NCI-H1694 treated with DMSO at 0.1 percent for 48 hours (cell line): ENCODE results near the gene IL7R.
"Not testable (repeated sequence)": the region's sequence is repeated elsewhere in the genome, so short reads cannot be mapped to it uniquely, and the experiment has no call there.

ENCODE experiments used
- DNase-seq: peaks from one replicate; lab custom pipeline; 2025; lab: John Stamatoyannopoulos, UW

IL7R gene

GRCh38 chr5:35838370-35839042, 18.2 kb upstream of the IL7R start:
- DNase-seq: no peak

- DNase-seq: no peak
These were observed 13.8 kb upstream of the IL7R start for GRCh38 chr5:35842856-35843255.

- not testable (repeated sequence) for DNase-seq
These were observed 11.2 kb upstream of the IL7R start for GRCh38 chr5:35845508-35845907.

- no peak for DNase-seq
These were observed 9.2 kb upstream of the IL7R start for GRCh38 chr5:35847491-35847890.

GRCh38 chr5:35847961-35848360, 8.7 kb upstream of the IL7R start:
- no peak for DNase-seq

- DNase-seq: no peak
These were observed 6.8 kb upstream of the IL7R start for GRCh38 chr5:35849860-35850259.

GRCh38 chr5:35850967-35851680, 5.6 kb upstream of the IL7R start:
- no peak for DNase-seq

- no peak for DNase-seq
These were observed 4.5 kb upstream of the IL7R start for GRCh38 chr5:35852084-35852734.

- no peak for DNase-seq
These were observed 3.9 kb upstream of the IL7R start for GRCh38 chr5:35852773-35853172.

GRCh38 chr5:35853631-35854030, 3.1 kb upstream of the IL7R start:
- no peak for DNase-seq

- DNase-seq: no peak
These were observed 2.4 kb upstream of the IL7R start for GRCh38 chr5:35854248-35854647.

GRCh38 chr5:35855187-35855586, 1.5 kb upstream of the IL7R start:
- no peak for DNase-seq

- DNase-seq: not testable (repeated sequence)
These were observed 416 bp upstream of the IL7R start for GRCh38 chr5:35856186-35856764.

- no peak for DNase-seq
These were observed 1.0 kb downstream of the IL7R start for GRCh38 chr5:35857606-35858205.

- no peak for DNase-seq
These were observed 2.5 kb downstream of the IL7R start for GRCh38 chr5:35859101-35859661.

- DNase-seq: no peak
These were observed 4.0 kb downstream of the IL7R start for GRCh38 chr5:35860686-35861085.

- no peak for DNase-seq
These were observed 5.0 kb downstream of the IL7R start for GRCh38 chr5:35861718-35862117.

- no peak for DNase-seq
These were observed 5.4 kb downstream of the IL7R start for GRCh38 chr5:35862126-35862525.

- no peak for DNase-seq
These were observed 6.5 kb downstream of the IL7R start for GRCh38 chr5:35863159-35863558.

- DNase-seq: no peak
These were observed 11.3 kb downstream of the IL7R start for GRCh38 chr5:35867998-35868397.

- DNase-seq: no peak
These were observed 13.1 kb downstream of the IL7R start for GRCh38 chr5:35869685-35870277.

GRCh38 chr5:35870605-35871004, 13.9 kb downstream of the IL7R start:
- no peak for DNase-seq
